H9 (cell line): Measurements from ENCODE around the gene GLB1L3. TPM values are rescaled to one million over a fixed set of nuclear protein-coding genes. Genes with fewer than 3 reads are reported as not detected.

Source experiments
- DNase-seq: peaks from one replicate; pipeline ENCODE4 v3.0.0-alpha.2; 2017
- H2AFZ ChIP-seq: one replicate; pipeline ENCODE4 v1.6.1; 2013; ENCODE audit warnings: mild to moderate bottlenecking, low read length, control low read depth, moderate library complexity
- H2AK5ac ChIP-seq: 2 replicates; pipeline ENCODE4 v1.6.1; 2013; ENCODE audit warnings: low read length, control low read depth, mixed read lengths; ENCODE audit not compliant: insufficient read length
- H2BK120ac ChIP-seq: one replicate; pipeline ENCODE4 v1.6.1; 2013; ENCODE audit warnings: low read depth, mild to moderate bottlenecking, low read length, control low read depth, inconsistent platforms; ENCODE audit not compliant: poor library complexity, severe bottlenecking
- H2BK12ac ChIP-seq: 2 replicates; pipeline ENCODE4 v1.6.1; 2013; ENCODE audit warnings: low read length, control low read depth, mixed read lengths, low read depth; ENCODE audit not compliant: insufficient read length
- H2BK15ac ChIP-seq: 2 replicates; pipeline ENCODE4 v1.6.1; 2013; ENCODE audit warnings: low read depth, low read length, control low read depth
- H2BK20ac ChIP-seq: one replicate; pipeline ENCODE4 v1.6.1; 2013; ENCODE audit warnings: low read depth, mild to moderate bottlenecking, low read length, control low read depth, inconsistent platforms; ENCODE audit not compliant: poor library complexity, severe bottlenecking
- H2BK5ac ChIP-seq: 2 replicates; pipeline ENCODE4 v1.6.1; 2013; ENCODE audit warnings: low read length, control low read depth, mixed read lengths; ENCODE audit not compliant: insufficient read length
- H3K14ac ChIP-seq: 2 replicates; pipeline ENCODE4 v1.6.1; 2013; ENCODE audit warnings: low read length, control low read depth; ENCODE audit not compliant: insufficient read depth
- H3K18ac ChIP-seq: 2 replicates; pipeline ENCODE4 v1.6.1; 2013; ENCODE audit warnings: low read depth, mild to moderate bottlenecking, mixed read lengths, low read length, control low read depth; ENCODE audit not compliant: insufficient read length
- H3K23ac ChIP-seq: 2 replicates; pipeline ENCODE4 v1.6.1; 2013; ENCODE audit warnings: low read length, control low read depth, mixed read lengths, low read depth; ENCODE audit not compliant: insufficient read length
- H3K23me2 ChIP-seq: 2 replicates; pipeline ENCODE4 v1.6.1; 2013; ENCODE audit warnings: low read depth, mild to moderate bottlenecking, mixed read lengths, low read length, control low read depth; ENCODE audit not compliant: insufficient read length, poor library complexity, severe bottlenecking
- H3K27ac ChIP-seq: 2 replicates; pipeline ENCODE4 v1.5.1; 2013; ENCODE audit warnings: low read length, control low read depth, mixed read lengths, low read depth; ENCODE audit not compliant: insufficient read length
- H3K27me3 ChIP-seq: 2 replicates; pipeline ENCODE4 v1.6.1; 2013; ENCODE audit warnings: low read length, control low read depth, inconsistent platforms; ENCODE audit not compliant: insufficient read depth
- H3K4ac ChIP-seq: 2 replicates; pipeline ENCODE4 v1.6.1; 2013; ENCODE audit warnings: low read depth, mild to moderate bottlenecking, control low read depth, inconsistent platforms, low read length, moderate library complexity
- H3K4me1 ChIP-seq: 2 replicates; pipeline ENCODE4 v1.6.1; 2013; ENCODE audit warnings: low read length, control low read depth, inconsistent platforms; ENCODE audit not compliant: insufficient read depth
- H3K4me2 ChIP-seq: 2 replicates; pipeline ENCODE4 v1.6.1; 2013; ENCODE audit warnings: low read length, control low read depth, mixed read lengths; ENCODE audit not compliant: insufficient read length, insufficient read depth
- H3K56ac ChIP-seq: 2 replicates; pipeline ENCODE4 v1.6.1; 2013; ENCODE audit warnings: low read depth, mild to moderate bottlenecking, mixed read lengths, low read length, control low read depth; ENCODE audit not compliant: insufficient read length
- H3K79me1 ChIP-seq: 2 replicates; pipeline ENCODE4 v1.6.1; 2013; ENCODE audit warnings: low read depth, mild to moderate bottlenecking, moderate library complexity, low read length, control low read depth, inconsistent platforms; ENCODE audit not compliant: insufficient read depth, poor library complexity, severe bottlenecking
- H3K79me2 ChIP-seq: 2 replicates; pipeline ENCODE4 v1.6.1; 2013; ENCODE audit warnings: low read length, control low read depth, inconsistent platforms; ENCODE audit not compliant: insufficient read depth
- H3K9ac ChIP-seq: 2 replicates; pipeline ENCODE4 v1.6.1; 2013; ENCODE audit warnings: low read length, control low read depth, mixed read lengths; ENCODE audit not compliant: insufficient read length; ENCODE audit errors: extremely low read depth
- H3K9me3 ChIP-seq: one replicate; pipeline ENCODE4 v1.6.1; 2013; ENCODE audit warnings: low read depth, low read length, inconsistent platforms; ENCODE audit not compliant: control insufficient read depth
- H3T11ph ChIP-seq: one replicate; pipeline ENCODE4 v1.6.1; 2013; ENCODE audit warnings: mild to moderate bottlenecking, low read length, control low read depth, inconsistent platforms
- H4K20me1 ChIP-seq: one replicate; pipeline ENCODE4 v1.6.1; 2013; ENCODE audit not compliant: control insufficient read depth, insufficient read length, insufficient read depth
- H4K5ac ChIP-seq: 2 replicates; pipeline ENCODE4 v1.6.1; 2013; ENCODE audit warnings: low read depth, mild to moderate bottlenecking, mixed read lengths, low read length, control low read depth; ENCODE audit not compliant: insufficient read length
- H4K8ac ChIP-seq: replicated peaks from 2 replicates; pipeline ENCODE4 v1.6.1; 2013; ENCODE audit warnings: low read length, control low read depth, mixed read lengths, low read depth; ENCODE audit not compliant: insufficient read length
- H4K91ac ChIP-seq: 2 replicates; pipeline ENCODE4 v1.6.1; 2013; ENCODE audit warnings: low read depth, mild to moderate bottlenecking, moderate library complexity, mixed read lengths, low read length, control low read depth; ENCODE audit not compliant: insufficient read length
- H3K27ac Mint-ChIP-seq, 3 experiments: 2 replicates in 2 of 3; 3 replicates in 1 of 3; pipeline ENCODE4 v1.8.0; 2020 to 2021; ENCODE audit warnings: mixed read lengths in 3 of 3, mild to moderate bottlenecking in 1 of 3, moderate library complexity in 1 of 3
- H3K27me3 Mint-ChIP-seq: 2 replicates; pipeline ENCODE4 v1.8.0; 2021; ENCODE audit warnings: low read depth, mild to moderate bottlenecking, moderate library complexity, mixed read lengths
- H3K36me3 Mint-ChIP-seq, 3 experiments: 2 replicates in 2 of 3; 3 replicates in 1 of 3; pipeline ENCODE4 v1.8.0; 2020 to 2021; ENCODE audit warnings: low read depth in 3 of 3, mixed read lengths in 3 of 3; ENCODE audit not compliant: insufficient read depth in 1 of 3
- H3K4me1 Mint-ChIP-seq, 2 experiments: 2 replicates each; pipeline ENCODE4 v1.8.0; 2020; ENCODE audit warnings: mixed read lengths in 2 of 2
- H3K4me3 Mint-ChIP-seq, 2 experiments: 2 replicates in 1 of 2; 3 replicates in 1 of 2; pipeline ENCODE4 v1.8.0; 2020 to 2021; ENCODE audit warnings: mild to moderate bottlenecking in 2 of 2, mixed read lengths in 2 of 2, moderate library complexity in 1 of 2
- H3K9me3 Mint-ChIP-seq, 2 experiments: 2 replicates in 1 of 2; 3 replicates in 1 of 2; pipeline ENCODE4 v1.8.0; 2020; ENCODE audit warnings: mild to moderate bottlenecking in 2 of 2, mixed read lengths in 2 of 2, moderate library complexity in 1 of 2
- CTCF ChIP-seq: fragments of 200-600 bp; sonication (generic); conservative IDR thresholded peaks from 3 replicates; pipeline ENCODE4 v1.8.0; 2021; ENCODE audit warnings: antibody characterized with exemption, mild to moderate bottlenecking
- WGBS: extraction: QIAGEN DNeasy Blood & Tissue Kit; methylation state at CpG from one replicate; pipeline ENCODE4 v1.1.7; 2013; ENCODE audit warnings: missing lambda C conversion rate, low lambda C conversion rate, mixed read lengths; ENCODE audit not compliant: insufficient read length; ENCODE audit errors: extremely low coverage; 5-methylcytosine and 5-hydroxymethylcytosine counted together
- total RNA-seq: library from RNA; stranded (reverse); gene quantifications from 2 replicates; pipeline ENCODE4 v1.2.1, GENCODE V29; 2021

Gene GLB1L3
- total RNA-seq, 1 experiment from 2014 or later = 11.2 TPM

- Mint-ChIP-seq H3K9me3 (no peaks in the 10 kb centered on the region), H3K27ac (no peak overlapping the region), H3K4me1 (peaks cover 2 to 8% of the 10 kb centered on the region in 2 experiments; a peak in 3 of 4 replicates), H3K36me3 (peaks cover 23 to 62% (median 27%) of the 10 kb centered on the region in 3 experiments), H3K4me3 (no peak overlapping the region), H3K27me3 (no peaks in the 10 kb centered on the region)
- H4K8ac ChIP-seq = no peak overlapping the region
- DNase-seq = no peak
- H4K5ac ChIP-seq = no peak overlapping the region
- no CpG with 5 or more reads among the region's 4 CpGs for WGBS
- H3K9me3 ChIP-seq = no peaks in the 10 kb centered on the region
- H2BK20ac ChIP-seq = no peak overlapping the region
- H2BK15ac ChIP-seq = no peak overlapping the region
- no peak overlapping the region for H3K14ac ChIP-seq
- H2AFZ ChIP-seq = no peak overlapping the region
- no peak overlapping the region for H2AK5ac ChIP-seq
- TF ChIP-seq CTCF = no peak
- no peaks in the 10 kb centered on the region for H3K79me1 ChIP-seq
- no peak overlapping the region for H3K4me2 ChIP-seq
- no peak overlapping the region for H3T11ph ChIP-seq
- H3K27me3 ChIP-seq = no peaks in the 10 kb centered on the region
- H2BK12ac ChIP-seq = no peak overlapping the region
- H3K79me2 ChIP-seq = no peaks in the 10 kb centered on the region
- no peak overlapping the region for H3K18ac ChIP-seq
- H3K9ac ChIP-seq = no peak overlapping the region
- H2BK120ac ChIP-seq = no peak overlapping the region
- H3K27ac ChIP-seq = no peak overlapping the region
- H2BK5ac ChIP-seq = no peak overlapping the region
- no peaks in the 10 kb centered on the region for H3K23me2 ChIP-seq
- H4K91ac ChIP-seq = no peak overlapping the region
- H4K20me1 ChIP-seq = no peaks in the 10 kb centered on the region
- H3K23ac ChIP-seq = no peak overlapping the region
- no peak overlapping the region for H3K56ac ChIP-seq
- no peaks in the 10 kb centered on the region for H3K4me1 ChIP-seq
- no peak overlapping the region for H3K4ac ChIP-seq
Observed at GRCh38 chr11:134243913-134244312, 32.3 kb upstream of the GLB1L3 start.
